22Rv1 (cell line): ENCODE data around the gene GABRR2.

Source experiments
- H3K27ac ChIP-seq: fragments of 450-650 bp; 2 replicates; pipeline ENCODE4 v1.5.1; 2017
- ZFX ChIP-seq: fragments of 450-650 bp; IDR thresholded peaks from 2 replicates; pipeline ENCODE4 v1.6.1; 2017; ENCODE audit warnings: antibody characterized with exemption, borderline replicate concordance
- TF ChIP-seq, protein P1 (sequence below): fragments of 450-650 bp; IDR thresholded peaks from 2 replicates; pipeline ENCODE4 v1.5.1; 2017; ENCODE audit warnings: mild to moderate bottlenecking

Gene GABRR2

DNA sequence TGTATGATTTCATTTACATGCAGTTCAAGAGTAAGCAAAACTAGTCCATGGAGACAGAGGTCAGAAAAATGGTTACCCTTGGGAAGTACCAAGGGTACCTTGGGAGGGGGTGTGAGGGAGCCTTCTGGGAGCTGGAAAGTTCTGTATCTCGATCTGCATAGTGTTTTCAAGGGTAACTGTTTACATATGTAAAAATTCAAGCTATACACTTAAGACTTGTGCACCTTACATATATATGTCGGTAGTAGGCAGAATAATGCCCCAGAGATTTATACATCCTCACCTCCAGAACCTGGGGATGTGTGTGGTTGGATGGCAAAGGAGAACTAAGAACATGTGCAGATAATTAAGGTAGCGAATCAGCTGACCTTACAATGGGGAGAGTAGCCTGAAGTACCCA is 31.0 kb downstream of the GABRR2 start:
- TF ChIP-seq, protein P1, sequence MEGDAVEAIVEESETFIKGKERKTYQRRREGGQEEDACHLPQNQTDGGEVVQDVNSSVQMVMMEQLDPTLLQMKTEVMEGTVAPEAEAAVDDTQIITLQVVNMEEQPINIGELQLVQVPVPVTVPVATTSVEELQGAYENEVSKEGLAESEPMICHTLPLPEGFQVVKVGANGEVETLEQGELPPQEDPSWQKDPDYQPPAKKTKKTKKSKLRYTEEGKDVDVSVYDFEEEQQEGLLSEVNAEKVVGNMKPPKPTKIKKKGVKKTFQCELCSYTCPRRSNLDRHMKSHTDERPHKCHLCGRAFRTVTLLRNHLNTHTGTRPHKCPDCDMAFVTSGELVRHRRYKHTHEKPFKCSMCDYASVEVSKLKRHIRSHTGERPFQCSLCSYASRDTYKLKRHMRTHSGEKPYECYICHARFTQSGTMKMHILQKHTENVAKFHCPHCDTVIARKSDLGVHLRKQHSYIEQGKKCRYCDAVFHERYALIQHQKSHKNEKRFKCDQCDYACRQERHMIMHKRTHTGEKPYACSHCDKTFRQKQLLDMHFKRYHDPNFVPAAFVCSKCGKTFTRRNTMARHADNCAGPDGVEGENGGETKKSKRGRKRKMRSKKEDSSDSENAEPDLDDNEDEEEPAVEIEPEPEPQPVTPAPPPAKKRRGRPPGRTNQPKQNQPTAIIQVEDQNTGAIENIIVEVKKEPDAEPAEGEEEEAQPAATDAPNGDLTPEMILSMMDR, result no peak
- TF ChIP-seq ZFX, result no peak
- no peak overlapping the region for H3K27ac ChIP-seq

DNA sequence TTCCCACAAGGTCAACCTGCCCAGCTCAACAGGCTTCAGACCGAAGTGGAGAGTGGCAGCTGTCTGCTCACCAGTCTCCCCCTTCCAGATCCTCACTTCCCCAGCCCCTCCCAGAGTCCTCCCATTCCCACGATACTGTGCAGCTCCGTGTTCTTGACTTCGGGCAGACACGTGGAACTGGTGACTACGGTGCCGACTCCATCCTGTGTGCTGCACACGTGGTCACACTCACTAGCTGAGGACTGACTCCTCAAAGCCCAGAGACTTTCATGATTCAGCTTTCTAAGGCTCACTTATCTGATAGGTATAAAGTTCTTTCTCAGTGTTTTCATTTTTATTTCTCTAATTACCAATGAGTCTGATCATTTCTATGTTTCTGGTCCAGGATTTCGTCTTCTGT is 32.4 kb downstream of the GABRR2 start:
- TF ChIP-seq ZFX, result no peak
- TF ChIP-seq, protein P1, result no peak
- H3K27ac ChIP-seq, result no peak overlapping the region

GRCh38 chr6:89281779-89282246 is 33.3 kb downstream of the GABRR2 start:
- no peak overlapping the region for H3K27ac ChIP-seq
- no peak for TF ChIP-seq ZFX
- TF ChIP-seq, protein P1, result peak; percentile 75

GRCh38 chr6:89278956-89279355 is 36.1 kb downstream of the GABRR2 start:
- no peak overlapping the region for H3K27ac ChIP-seq

GRCh38 chr6:89275900-89276299 is 39.2 kb downstream of the GABRR2 start:
- no peak overlapping the region for H3K27ac ChIP-seq
- TF ChIP-seq, protein P1, result no peak
- no peak for TF ChIP-seq ZFX

More at GRCh38 chr6:89278956-89279355, 36.1 kb downstream of the GABRR2 start:
- TF ChIP-seq, protein P1, result no peak
- no peak for TF ChIP-seq ZFX

DNA sequence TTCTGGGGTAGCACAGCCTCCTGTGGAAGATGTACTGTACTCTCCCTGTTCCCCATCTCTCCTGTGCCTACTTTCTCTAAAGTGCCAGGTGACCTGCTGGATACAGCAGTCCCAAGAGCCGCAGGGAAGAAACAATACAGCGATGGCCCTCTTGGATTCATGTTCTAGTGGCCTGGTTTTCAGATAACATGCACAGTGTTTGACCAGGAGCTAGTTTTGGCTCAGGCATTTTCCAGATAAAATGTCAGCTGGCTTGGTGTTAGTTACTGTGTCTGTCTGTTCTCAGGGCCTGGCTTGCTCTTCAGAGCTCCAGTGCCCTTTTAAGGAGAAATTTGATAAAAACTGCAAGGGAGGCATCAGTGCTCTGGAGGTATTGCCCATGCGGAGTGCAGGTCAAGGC is 41.3 kb downstream of the GABRR2 start:
- no peak for TF ChIP-seq ZFX
- TF ChIP-seq, protein P1, result no peak
- no peak overlapping the region for H3K27ac ChIP-seq

DNA sequence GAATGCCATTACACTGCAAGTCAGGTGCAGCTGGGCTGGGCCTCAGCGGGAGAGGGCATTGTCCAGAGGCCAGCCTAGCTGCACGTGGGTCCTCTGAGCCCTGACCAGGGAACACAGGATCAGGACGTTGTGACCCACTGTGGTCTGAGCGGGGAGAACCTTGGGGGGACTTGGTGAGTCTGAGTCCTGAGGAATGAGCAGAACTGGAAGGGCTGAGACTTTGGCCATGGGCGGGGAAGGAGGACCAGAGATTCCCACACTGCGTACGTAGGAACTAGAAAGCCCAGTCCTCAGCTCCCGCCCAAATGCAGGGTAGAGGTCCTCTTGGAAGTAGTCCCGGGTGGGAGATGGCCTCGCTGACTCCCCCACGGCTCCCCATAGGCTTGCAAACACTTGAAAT is 42.5 kb downstream of the GABRR2 start:
- TF ChIP-seq, protein P1, result no peak
- TF ChIP-seq ZFX, result no peak
- no peak overlapping the region for H3K27ac ChIP-seq
